Uterus (tissue), 2 donors: Measurements from ENCODE around the gene NKAIN2.

ENCODE experiments used
- POLR2A ChIP-seq, 2 donors: fragments of 450-650 bp; IDR thresholded peaks; one replicate each; pipeline ENCODE4 v1.6.1; 2016; ENCODE audit warnings: antibody characterized with exemption in 2 of 2, mild to moderate bottlenecking in 1 of 2, moderate library complexity in 1 of 2
- TF ChIP-seq, protein P1 (sequence below), 4 experiments: fragments of 200-600 bp in 2 of 4; fragments of 450-650 bp in 2 of 4; sonication (generic) in 2 of 4; IDR thresholded peaks; one replicate each; pipeline ENCODE4 v1.5.1; 2016 to 2019; ENCODE audit warnings: antibody characterized with exemption in 4 of 4, mild to moderate bottlenecking in 2 of 4, moderate library complexity in 1 of 4

DNA sequence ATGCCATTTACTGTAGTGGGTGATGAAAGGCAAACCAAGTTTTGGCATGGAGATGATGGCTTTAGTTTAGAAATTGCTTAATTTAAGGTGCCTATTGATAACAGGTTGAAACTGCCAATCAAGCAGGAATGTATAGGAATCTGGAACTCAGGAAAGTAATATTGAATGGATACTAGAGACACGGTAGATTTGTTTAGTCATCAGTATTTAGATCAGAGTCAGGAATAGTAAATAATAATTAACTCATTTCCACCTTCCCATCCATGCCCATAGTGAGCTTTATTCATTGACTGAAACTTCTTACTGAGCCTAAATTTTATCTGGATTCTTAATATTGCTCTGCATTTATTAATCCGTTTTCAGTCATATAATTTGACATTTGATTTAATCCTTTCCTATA lies 500.3 kb downstream of the NKAIN2 start:
- TF ChIP-seq, protein P1, sequence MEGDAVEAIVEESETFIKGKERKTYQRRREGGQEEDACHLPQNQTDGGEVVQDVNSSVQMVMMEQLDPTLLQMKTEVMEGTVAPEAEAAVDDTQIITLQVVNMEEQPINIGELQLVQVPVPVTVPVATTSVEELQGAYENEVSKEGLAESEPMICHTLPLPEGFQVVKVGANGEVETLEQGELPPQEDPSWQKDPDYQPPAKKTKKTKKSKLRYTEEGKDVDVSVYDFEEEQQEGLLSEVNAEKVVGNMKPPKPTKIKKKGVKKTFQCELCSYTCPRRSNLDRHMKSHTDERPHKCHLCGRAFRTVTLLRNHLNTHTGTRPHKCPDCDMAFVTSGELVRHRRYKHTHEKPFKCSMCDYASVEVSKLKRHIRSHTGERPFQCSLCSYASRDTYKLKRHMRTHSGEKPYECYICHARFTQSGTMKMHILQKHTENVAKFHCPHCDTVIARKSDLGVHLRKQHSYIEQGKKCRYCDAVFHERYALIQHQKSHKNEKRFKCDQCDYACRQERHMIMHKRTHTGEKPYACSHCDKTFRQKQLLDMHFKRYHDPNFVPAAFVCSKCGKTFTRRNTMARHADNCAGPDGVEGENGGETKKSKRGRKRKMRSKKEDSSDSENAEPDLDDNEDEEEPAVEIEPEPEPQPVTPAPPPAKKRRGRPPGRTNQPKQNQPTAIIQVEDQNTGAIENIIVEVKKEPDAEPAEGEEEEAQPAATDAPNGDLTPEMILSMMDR (IDR thresholded peaks at IDR 0.05), result no peak
- TF ChIP-seq POLR2A (IDR thresholded peaks at IDR 0.05), result no peak
